Chondrocyte (in vitro differentiated cells): ENCODE data around the gene BLOC1S2. TPM values are rescaled to one million over a fixed set of nuclear protein-coding genes. Genes with fewer than 3 reads are reported as not detected.
A peak's percentile ranks its signal among the peaks of the same experiment; 100 is the strongest.

Source experiments
- DNase-seq: peaks from one replicate; pipeline ENCODE4 v3.0.0; 2021; ENCODE audit warnings: mixed read lengths, low spot score
- H3K27ac Mint-ChIP-seq: one replicate; pipeline ENCODE4 v1.8.0; 2021; ENCODE audit warnings: mild to moderate bottlenecking, moderate library complexity, mixed read lengths; ENCODE audit not compliant: unreplicated experiment
- H3K27me3 Mint-ChIP-seq: 2 replicates; pipeline ENCODE4 v1.8.0; 2021; ENCODE audit warnings: low read depth, mixed read lengths
- H3K36me3 Mint-ChIP-seq: 2 replicates; pipeline ENCODE4 v1.8.0; 2021; ENCODE audit warnings: low read depth, mixed read lengths
- H3K4me1 Mint-ChIP-seq: 2 replicates; pipeline ENCODE4 v1.8.0; 2021; ENCODE audit warnings: low read depth, mild to moderate bottlenecking, mixed read lengths
- H3K4me3 Mint-ChIP-seq: one replicate; pipeline ENCODE4 v1.8.0; 2021; ENCODE audit warnings: mild to moderate bottlenecking, moderate library complexity, mixed read lengths; ENCODE audit not compliant: unreplicated experiment
- H3K9me3 Mint-ChIP-seq: 2 replicates; pipeline ENCODE4 v1.8.0; 2021; ENCODE audit warnings: low read depth, mixed read lengths
- total RNA-seq: library from RNA; stranded (reverse); gene quantifications from 3 replicates; pipeline ENCODE4 v1.2.1, GENCODE V29; 2021
- TF ChIP-seq, protein P1 (sequence below): fragments of 200-600 bp; sonication (generic); IDR thresholded peaks from 2 replicates; pipeline ENCODE4 v1.5.0; 2021; ENCODE audit warnings: antibody characterized with exemption, mild to moderate bottlenecking, moderate library complexity

The BLOC1S2 gene
- total RNA-seq, 1 donor from 2014 or later, result 25.9 TPM

DNA sequence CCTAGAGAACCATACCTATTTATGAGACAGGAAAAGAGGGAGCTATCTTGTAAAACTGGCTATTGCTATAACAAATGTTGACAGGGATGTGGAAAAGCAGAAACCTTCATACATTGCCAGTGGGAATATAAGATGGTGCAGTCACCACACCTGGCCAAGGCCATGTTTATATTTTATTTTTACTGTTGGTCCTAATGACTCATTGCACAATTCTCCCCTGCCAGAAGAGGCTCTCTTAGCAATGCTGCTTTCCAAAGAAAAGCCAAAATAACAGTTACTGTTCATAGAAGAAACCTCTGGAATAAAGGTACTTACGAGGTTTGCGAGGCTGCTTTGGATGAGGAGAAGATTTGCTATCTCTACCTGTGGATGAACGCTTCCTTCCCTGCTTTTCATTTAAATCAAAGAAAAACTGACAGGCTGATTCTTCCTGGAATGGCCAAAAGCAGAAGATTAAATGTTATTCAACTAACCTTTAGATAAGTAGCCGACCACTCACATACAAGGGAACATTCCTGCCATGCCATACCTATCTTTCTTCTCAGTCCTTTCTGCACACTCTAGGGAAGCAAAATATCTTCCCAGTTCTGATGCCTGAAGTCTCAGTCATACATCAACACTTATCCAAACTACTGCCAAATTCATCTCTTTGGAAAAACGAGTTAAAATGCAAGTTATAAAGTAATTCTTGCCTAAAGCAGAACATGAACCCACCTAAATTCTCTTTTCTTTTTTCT, 40.8 kb downstream of the BLOC1S2 start:
- Mint-ChIP-seq H3K4me3 (no peak overlapping the region), H3K36me3 (peaks cover 17% of the 10 kb centered on the region), H3K4me1 (peaks cover 5% of the 10 kb centered on the region), H3K27ac (no peak overlapping the region), H3K27me3 (no peaks in the 10 kb centered on the region), H3K9me3 (no peaks in the 10 kb centered on the region)
- TF ChIP-seq, protein P1, sequence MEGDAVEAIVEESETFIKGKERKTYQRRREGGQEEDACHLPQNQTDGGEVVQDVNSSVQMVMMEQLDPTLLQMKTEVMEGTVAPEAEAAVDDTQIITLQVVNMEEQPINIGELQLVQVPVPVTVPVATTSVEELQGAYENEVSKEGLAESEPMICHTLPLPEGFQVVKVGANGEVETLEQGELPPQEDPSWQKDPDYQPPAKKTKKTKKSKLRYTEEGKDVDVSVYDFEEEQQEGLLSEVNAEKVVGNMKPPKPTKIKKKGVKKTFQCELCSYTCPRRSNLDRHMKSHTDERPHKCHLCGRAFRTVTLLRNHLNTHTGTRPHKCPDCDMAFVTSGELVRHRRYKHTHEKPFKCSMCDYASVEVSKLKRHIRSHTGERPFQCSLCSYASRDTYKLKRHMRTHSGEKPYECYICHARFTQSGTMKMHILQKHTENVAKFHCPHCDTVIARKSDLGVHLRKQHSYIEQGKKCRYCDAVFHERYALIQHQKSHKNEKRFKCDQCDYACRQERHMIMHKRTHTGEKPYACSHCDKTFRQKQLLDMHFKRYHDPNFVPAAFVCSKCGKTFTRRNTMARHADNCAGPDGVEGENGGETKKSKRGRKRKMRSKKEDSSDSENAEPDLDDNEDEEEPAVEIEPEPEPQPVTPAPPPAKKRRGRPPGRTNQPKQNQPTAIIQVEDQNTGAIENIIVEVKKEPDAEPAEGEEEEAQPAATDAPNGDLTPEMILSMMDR, result no peak
- no peak for DNase-seq

DNA sequence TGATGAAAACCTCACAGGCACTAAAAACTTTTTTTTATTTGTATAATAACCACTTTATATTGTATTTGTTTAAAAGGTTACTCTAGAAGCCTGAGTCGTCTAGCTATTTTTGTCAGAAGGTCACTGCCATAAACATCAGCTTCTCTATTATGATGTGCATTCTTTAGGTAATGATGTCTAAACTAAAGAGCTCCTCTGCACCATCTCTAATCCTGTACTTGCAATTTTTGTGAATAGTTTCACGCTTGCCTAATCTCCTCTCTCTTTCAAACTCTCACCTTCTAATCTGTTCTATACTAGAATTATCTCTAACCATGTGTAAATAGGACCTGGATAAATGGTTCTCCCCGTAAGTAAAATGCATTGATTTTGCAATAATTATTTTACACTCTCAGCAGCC, 46.6 kb downstream of the BLOC1S2 start:
- no peaks in the 10 kb centered on the region for H3K27me3 Mint-ChIP-seq
- H3K36me3 Mint-ChIP-seq, result peaks cover 16% of the 10 kb centered on the region
- TF ChIP-seq, protein P1, result no peak
- no peak for DNase-seq
- no peak overlapping the region for H3K27ac Mint-ChIP-seq
- H3K9me3 Mint-ChIP-seq, result no peaks in the 10 kb centered on the region
- no peak overlapping the region for H3K4me3 Mint-ChIP-seq
- H3K4me1 Mint-ChIP-seq, result no peaks in the 10 kb centered on the region

DNA sequence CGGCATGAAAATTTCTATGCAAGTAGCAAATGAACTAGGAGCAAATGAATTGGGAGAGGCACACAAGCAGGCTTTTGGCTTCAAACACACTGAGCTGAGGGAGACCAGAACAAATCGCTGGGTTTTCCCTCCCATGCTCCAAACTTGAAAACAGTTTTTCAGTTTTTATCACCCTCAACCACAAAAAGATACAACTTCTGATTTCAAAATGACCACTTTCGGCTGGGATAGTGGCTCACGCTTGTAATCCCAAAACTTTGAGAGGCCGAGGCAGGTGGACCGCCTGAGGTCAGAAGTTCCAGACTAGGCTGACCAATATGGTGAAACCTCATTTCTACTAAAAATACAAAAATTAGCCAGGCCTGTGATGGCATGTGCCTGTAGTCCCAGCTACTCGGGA, 48.1 kb downstream of the BLOC1S2 start:
- H3K36me3 Mint-ChIP-seq, result peaks cover 13% of the 10 kb centered on the region
- no peaks in the 10 kb centered on the region for H3K4me1 Mint-ChIP-seq
- H3K4me3 Mint-ChIP-seq, result no peak overlapping the region
- H3K27me3 Mint-ChIP-seq, result no peaks in the 10 kb centered on the region
- no peaks in the 10 kb centered on the region for H3K9me3 Mint-ChIP-seq
- TF ChIP-seq, protein P1, result no peak
- DNase-seq, result no peak
- H3K27ac Mint-ChIP-seq, result no peak overlapping the region

DNA sequence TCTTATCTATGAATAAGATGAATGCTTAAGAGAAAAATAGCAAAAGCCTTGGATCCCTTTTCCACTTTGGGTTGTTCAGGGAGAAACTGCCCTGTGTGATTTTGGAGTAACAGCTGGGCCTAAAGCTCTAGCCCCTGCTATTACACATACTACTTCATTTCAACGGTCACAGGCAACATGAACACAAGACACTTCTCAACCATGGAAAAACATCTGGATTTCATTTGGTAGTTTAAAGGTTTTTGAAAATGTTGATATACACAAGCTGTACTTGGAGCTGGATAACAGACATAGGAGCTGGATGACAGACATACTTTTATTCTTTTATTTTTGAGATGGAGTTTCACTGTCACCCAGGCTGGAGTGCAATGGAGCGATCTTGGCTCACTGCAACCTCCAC, 54.4 kb downstream of the BLOC1S2 start:
- Mint-ChIP-seq H3K36me3 (peaks cover 8% of the 10 kb centered on the region), H3K27ac (no peak overlapping the region), H3K27me3 (no peaks in the 10 kb centered on the region), H3K9me3 (no peaks in the 10 kb centered on the region), H3K4me1 (peaks cover 26% of the 10 kb centered on the region), H3K4me3 (no peak overlapping the region)
- TF ChIP-seq, protein P1, result no peak
- DNase-seq, result no peak

DNA sequence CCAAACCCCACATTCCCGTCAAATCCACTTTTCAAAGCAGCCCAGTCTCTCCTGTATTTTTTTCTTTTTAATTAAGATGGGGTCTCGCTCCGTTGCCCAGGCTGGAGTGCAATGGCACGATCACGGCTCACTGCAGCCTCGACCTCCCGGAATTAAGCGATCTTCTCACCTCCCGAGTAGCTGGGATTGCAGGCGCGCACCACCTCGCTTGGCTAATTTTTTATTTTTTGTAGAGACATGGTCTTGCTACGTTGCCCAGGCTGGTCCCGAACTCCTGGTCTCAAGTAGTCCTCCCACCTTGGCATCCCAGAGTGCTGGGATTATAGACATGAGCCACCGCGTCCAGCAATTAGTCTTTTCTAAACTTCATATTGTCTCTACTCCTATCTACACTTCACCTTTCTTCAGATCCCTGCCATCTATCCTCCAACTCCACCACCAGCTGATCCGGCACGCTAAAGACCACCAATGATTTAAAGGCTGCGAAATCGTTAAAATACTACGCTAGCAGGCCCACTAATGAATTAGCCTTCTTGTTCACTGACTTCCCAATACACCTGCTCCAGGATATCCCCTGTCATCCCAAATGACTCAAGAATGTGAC, 56.6 kb downstream of the BLOC1S2 start:
- no peak for DNase-seq
- H3K4me3 Mint-ChIP-seq, result peak overlapping the region; percentile 87
- peaks cover 9% of the 10 kb centered on the region for H3K36me3 Mint-ChIP-seq
- H3K27me3 Mint-ChIP-seq, result no peaks in the 10 kb centered on the region
- H3K27ac Mint-ChIP-seq, result peak overlapping the region; percentile 94
- no peaks in the 10 kb centered on the region for H3K9me3 Mint-ChIP-seq
- TF ChIP-seq, protein P1, result no peak
- H3K4me1 Mint-ChIP-seq, result peaks cover 26% of the 10 kb centered on the region
